Activated naive CD4-positive, alpha-beta T cell treated with anti-CD3 and anti-CD28 coated beads, Interleukin-2, amount 50 U/mL, for 16 hours (primary cell): ENCODE measurements around the gene OBSL1.

ENCODE experiments used
- DNase-seq: peaks from one replicate; pipeline ENCODE4 v3.0.0-alpha.2; 2020

The OBSL1 gene

DNA sequence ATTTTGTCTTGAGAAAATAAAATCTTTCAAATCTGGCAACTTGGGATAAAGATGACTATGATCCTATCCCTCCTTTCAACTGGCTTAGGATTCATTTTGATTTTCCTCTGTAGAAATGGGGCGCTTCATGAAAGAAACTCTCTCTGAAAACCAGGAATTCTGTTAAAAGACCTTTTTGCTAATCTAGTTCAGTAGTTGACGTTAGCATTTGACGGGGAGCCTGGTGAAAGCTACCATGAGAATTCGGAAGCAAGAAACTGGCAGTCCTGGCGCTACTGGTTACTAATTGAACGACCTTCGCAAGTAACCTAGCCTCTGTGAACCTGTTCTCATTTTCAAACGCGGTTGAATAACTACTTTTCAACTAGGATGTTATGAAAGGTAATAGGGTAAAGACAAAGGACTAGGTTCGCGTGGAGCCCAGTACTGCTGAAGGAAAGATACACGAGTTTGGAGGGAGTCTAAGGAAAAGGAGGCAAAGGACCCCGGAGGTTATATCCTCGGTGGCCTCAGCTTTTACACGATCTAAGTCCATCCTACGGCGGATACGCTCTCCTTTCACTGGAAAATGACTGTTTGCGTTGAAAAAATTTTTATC lies 25.7 kb upstream of the OBSL1 start:
- no peak for DNase-seq

DNA sequence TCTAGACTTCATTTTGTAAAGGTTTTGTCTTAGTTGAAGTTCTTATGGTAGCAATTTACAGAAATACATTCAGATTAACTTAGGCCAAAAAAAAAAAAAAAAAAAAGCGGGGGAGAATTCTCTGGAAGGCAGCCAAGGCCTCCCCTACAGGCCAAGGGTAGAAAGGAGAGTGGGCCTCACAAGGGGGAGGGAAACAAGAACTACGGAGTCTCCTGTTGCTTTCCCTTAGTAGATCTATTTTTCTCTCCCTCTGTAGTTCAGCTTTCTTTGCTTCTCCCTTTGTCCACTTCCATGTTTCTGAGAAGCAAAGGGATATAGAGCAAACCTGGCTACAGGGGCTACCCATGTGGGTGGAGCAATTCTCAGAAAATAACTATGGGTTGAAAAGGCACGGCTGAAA lies 23.9 kb upstream of the OBSL1 start:
- no peak for DNase-seq

DNA sequence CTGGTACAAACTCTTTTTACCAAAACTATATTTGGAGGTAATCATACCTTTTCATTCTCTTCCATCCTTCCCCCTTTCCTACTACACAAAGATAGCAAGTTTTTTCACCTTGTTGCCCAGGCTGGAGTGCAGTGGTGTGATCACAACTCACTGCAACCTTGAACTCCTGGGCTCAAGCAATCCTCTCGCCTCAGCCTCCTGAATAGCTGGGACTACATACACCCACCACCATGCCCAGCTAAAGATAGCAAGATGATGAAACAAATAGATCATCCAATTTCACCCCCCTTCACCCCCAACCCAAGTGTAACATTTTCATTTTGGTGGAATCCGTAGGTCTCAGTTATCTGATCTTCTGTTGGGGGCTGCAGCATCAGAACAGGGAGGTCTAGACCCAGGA lies 21.8 kb upstream of the OBSL1 start:
- DNase-seq, result no peak

DNA sequence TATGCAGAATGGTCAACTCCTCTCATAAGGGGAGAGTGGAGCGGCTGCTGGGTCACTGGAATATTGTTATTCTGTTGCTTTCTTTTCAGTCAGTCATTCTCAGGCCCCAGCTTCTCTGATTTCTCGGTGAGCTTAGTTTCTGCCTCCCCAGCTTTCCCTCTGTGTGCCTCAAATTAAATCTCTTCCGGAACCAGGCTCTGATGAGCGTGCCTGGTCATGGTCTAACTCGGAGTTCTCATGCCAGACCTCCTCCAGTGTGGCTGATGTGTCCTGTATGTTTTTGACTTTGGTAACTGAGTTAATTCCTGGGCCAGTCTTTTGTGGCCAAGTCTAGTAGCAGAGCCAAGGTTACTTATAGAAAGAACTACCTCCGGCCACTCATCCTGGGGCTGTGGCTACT lies 21.4 kb upstream of the OBSL1 start:
- no peak for DNase-seq

DNA sequence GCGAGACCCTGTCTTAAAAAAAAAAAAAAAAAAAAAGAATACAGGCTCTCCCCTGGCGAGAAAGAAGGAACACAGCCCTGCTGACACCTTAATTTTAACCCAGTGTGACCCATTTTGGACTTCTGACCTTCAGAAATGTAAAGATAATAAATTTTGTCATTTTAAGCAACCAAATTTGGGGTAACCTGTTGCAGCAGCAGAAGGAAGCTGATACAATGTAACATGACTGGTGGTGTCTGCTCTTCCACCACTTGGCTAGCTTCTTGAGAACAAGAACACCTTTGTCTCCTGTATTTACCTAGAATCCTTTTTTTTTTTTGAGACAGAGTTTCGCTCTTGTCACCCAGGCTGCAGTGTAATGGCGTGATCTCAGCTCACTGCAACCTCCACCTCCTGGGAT lies 19.8 kb upstream of the OBSL1 start:
- DNase-seq, result no peak

DNA sequence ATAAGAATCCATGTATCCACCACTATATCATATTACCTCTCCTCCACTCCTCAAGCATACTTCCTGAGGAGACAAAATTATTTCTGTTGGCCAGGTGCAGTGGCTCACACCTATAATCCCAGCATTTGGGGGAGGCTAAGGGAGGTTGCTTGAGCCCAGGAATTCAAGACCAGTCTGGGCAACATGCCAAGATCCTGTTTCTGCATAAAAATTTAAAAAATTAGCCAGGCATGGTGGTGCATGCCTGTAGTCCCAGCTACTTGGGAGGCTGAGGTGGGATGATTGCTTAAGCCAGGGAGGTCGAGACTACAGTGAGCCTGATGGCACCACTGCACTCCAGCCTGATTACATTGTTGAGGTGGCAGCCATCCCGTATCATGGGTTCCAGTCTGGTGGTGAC lies 10.0 kb upstream of the OBSL1 start:
- no peak for DNase-seq

DNA sequence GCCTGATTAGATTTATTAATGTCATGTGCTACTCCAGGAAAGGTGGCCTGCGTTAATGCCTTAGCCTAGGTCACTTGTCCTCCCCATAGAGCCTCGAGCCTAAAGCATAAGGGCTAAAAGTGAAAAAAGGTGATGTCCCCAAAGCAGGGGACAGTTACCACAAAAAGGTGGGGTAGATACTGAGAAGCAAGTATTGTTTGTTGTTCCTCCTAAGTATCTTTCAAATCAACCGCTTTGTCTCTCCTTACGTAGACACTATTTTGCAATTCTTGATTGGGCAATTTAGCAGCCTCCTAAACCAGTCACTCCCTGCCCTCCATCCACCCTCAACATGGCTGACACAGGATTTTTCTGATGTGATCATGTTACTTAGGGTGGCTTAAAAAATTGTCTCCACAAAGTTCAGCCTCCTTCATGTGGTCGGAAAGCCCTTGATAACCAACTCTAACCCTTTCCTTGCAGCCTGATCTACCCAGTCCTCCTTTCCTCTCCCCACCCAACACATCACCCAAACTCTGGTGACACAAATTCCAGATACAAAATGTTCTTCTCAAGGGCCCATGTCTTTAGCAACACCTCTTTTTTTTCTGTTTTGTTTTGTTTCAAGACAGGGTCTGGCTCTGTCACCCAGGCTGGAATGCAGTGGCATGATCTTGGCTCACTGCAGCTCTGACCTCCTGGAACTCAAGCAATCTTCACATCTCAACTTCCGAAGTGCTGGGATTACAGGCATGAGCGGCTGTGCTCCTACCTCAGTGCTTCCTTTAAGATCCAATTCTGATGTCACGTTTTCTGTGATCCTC lies 7.7 kb upstream of the OBSL1 start:
- no peak for DNase-seq

DNA sequence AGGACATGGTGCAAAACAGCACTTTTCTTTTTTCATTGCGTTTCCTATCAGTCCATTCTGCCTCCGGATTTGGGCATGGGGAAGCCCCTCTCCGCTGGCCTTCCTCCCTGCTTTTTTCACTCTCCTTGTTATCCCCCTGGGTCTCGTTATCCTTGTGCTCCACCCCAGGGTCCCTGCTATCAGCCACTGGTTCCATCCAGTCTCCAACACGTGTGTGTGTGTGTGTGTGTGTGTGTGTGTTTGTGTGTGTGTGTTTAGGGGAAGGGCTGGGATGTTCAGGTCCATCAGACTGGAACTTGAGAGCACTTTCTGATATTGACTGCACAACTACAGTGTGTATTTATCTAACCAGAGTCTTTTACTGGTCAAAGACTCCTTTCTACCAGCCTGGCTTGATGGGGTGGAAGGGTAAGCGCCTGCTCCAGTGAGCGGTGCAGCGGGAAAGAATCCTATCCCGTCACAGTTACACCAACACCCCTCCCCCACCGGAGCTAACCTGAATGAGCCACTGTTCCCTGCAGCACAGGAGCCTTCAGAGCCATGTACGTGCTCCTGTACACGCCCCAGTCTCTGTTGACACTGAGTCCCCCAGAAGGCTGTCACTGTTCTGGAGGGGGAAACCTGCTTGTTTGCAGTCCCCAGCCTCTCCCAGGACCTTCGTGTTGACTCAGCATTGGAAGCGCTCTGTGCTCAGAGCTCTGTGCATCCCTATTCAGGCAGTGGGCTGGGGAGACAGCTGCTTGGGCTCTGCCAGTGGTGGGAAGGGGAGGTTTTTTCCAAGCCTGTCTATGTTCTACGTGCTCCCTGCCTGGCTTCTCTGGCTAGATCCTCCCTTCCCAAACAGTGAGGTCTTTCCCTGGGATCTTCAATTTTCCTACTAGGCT lies 5.4 kb upstream of the OBSL1 start:
- no peak for DNase-seq

DNA sequence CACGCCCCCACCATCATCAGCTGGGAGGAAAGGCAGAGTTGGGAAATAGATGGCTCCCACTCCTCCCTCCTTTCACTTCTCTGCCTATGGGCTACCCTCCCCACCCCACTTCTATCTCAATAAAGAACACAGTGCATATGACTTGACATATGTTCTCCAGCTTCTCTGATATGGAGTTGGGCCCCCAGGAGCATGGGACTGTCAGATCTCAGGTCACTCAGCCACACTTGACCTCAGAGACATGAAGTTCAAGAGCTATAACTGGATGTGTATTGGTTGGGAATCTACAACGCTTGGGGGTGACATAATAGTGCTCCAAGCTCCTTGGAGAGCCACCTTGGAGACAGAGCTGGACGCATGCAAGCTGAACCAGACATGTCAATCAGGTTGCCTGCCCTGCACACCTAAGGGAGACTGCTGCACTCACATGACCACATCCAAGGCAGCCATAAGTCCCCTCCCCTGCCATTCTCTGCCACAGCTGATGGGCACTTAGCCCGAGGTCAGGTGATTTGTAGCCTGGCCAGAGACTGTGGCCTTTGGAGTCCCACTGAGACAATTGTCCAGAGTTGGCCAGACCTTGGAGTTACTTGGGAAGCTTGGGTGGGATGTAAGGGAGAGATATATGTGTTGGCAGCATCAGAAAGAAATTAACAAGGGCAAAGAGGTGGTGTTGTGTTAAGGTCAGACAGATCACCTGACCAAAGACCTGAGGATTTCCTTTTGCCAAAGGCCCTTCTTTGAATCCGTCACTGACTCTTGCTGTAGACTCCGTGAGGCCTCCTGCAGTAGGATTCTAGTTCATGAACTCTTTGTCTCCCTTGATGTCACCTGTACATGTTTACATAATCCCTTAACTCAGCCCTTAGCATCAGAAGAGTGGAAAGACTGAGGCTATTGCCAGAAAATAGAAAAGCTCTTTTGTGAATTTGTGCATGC lies 4.5 kb upstream of the OBSL1 start:
- DNase-seq, result no peak

DNA sequence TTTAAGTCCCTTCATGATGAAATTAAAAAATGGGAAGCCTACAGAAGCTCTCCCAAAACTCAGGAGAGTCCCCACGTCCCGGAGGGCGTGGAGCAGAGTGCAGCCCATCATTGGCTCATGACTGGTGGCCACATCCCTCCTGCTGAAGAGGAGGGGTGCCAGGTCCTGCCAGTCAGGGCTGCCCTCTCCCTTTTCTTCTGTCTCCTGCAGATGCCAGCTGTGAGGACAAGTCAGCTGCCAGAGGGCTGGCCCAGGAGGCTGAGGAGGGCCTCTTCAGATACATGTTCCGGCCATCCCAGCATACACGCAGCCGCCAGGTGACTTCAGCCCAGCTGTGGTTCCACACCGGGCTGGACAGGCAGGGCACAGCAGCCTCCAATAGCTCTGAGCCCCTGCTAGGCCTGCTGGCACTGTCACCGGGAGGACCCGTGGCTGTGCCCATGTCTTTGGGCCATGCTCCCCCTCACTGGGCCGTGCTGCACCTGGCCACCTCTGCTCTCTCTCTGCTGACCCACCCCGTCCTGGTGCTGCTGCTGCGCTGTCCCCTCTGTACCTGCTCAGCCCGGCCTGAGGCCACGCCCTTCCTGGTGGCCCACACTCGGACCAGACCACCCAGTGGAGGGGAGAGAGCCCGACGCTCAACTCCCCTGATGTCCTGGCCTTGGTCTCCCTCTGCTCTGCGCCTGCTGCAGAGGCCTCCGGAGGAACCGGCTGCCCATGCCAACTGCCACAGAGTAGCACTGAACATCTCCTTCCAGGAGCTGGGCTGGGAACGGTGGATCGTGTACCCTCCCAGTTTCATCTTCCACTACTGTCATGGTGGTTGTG lies 3.4 kb upstream of the OBSL1 start:
- no peak for DNase-seq

DNA sequence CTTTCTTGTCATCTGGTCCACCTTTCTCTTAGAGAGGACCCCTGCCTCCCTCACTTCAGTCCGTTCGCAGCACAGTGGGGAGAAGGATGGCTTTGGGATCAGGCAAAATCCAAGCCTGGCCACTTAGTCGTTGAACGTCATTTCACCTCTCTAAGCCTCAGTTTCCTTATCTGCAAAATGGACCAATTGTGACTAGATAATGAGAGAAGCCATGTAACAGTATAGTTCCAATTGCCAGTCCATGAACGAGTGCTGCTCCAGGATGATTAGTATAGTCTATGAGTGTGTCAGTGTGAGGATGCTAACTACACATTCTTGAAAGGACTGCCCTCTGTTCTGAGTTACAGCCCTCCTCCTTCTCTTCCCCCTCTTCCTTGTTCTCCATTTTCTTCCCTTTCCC lies 1.8 kb upstream of the OBSL1 start:
- no peak for DNase-seq

DNA sequence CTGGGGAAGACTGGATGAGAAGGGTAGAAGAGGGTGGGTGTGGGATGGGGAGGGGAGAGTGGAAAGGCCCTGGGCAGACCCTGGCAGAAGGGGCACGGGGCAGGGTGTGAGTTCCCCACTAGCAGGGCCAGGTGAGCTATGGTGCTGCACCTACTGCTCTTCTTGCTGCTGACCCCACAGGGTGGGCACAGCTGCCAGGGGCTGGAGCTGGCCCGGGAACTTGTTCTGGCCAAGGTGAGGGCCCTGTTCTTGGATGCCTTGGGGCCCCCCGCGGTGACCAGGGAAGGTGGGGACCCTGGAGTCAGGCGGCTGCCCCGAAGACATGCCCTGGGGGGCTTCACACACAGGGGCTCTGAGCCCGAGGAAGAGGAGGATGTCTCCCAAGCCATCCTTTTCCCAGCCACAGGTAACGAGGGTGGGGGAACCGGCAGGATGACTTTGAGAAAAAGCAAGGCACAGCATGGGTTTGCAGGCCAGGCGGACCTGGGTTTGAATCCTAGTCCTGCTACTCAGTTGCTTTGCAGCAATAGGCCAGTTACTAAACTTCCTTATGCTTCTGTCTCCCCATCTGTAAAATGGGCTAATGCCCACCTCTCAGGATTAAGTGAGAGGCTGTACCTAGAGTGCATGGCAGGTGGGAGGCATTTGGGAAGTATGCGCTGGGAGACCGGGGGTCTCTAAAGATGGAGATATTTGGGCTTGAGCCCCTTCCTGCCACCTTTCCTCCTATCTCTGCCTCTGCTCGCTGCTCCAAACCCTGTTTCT lies 1.1 kb upstream of the OBSL1 start, which contains the start of gene INHA:
TSS of gene INHA (plus strand) at position 74 of the 765 bp plus-strand sequence. CDS start at position 139, 65 bp downstream.
- DNase-seq, result no peak

DNA sequence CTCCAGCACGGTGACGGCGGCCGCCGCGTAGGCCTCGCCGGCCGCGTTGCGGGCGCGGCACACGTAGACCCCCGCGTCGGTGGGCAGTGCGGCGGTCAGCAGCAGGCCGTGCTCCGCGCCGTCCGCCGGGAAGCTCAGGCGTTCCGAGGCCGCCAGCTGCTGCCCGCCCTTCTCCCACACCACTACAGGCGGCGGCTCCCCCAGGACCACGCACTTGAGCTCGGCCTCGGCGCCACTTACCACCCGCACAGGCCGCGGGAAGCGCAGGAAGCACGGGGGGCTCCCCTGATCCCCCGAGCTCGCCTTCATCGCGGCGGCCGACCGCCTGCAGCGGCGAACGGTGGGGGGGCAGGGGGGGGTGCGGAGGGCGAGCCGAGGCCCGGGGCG lies 422 bp downstream of the OBSL1 start:
- DNase-seq, result no peak

DNA sequence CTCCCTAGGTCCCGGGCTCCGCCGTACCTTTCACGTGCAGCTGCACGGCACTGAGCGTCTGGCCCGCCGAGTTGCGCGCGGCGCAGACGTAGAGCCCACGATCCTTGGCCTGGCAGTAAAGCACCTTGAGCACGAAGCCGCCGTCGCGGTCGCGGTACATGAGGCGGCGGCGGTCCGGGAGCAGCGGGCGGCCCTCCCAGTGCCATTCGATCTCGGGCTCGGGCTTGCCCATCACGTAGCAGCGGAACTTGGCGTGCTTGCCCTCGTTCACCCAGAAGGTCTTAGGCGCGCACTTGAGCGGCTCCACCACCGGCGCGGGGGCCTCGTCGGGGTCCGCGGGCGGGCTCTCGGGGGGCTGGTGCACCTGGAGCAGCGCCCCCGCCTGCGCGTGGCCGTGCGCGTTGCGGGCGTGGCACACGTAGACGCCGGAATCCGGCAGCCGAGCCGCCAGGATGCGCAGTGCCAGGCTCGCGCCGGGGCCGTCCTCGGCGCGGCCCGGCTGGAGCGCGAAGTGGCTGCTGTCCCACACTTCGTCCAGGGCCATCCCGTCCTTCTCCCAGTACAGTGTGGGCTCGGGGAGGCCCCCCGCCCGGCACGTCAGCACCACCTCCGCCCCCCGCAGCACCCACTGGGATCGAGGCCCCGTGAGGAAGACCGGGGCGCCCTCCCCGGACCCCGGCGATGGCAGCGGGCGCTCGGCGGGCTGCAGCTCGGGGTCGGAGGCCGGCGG lies 980 bp downstream of the OBSL1 start:
- DNase-seq, result no peak

DNA sequence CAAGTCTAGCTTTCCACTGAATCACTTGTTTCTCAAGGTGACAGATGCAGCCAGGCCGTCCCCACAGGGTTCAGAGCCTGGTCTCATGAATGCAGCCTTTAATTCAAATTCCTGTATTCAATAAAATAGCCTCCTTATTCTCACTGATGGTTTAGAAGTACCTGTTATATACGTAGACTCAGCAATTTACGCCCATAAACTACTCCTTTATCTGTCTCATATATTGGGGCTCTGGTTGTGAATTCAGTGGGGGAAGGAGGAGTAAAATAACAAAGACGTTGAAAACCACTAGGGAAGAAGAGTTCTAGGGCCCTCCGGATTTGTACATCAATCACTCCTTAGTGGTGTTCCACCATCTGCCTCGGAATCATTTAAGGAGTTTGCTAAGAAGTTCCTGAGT lies 1.7 kb downstream of the OBSL1 start:
- no peak for DNase-seq

DNA sequence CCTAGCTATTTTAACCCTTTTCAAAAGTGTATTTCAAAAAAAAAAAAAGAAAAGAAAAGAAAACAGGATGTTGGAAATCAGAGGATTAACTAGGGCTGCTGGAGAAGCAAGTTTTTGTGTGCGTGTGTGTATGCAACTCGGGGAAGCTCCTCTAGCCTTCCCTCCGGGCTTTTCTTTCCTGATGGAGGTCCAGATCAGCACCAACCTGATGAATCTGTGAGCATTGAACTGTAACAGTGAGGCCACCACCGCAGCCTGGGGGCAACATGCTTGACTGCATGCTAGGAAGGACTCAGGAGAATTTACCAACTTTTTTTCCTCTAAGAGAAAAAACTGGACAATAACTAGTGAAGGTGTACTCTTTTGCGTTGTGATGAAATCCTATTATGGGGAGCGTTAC lies 2.3 kb downstream of the OBSL1 start:
- no peak for DNase-seq

DNA sequence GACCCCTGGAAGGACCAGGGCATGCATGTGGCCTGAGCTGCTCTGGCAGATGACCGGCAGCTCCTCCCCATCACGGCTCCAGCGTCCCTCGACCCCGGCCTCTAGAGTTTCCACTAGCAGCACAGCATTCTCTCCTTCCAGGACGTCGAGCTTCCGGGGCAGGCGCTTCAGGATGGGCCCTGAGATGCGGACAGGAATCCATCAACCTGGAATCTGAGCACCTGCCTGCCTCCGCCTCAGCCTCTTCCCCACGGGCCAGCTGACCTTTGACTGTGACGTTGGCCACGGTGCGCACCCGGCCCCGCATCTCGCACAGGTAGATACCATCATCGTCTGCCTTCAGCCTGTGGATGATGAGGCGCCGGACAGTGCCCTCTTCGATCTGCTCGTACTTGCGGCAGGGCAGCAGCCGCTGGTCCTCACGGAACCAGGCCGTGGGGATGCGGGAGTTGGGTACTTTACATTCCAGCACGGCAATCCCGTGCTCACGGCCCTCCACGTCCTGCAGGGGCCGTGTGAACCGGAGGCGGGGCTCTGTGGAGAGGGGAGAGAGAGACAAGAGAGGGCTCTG lies 3.5 kb downstream of the OBSL1 start:
- DNase-seq, result no peak

DNA sequence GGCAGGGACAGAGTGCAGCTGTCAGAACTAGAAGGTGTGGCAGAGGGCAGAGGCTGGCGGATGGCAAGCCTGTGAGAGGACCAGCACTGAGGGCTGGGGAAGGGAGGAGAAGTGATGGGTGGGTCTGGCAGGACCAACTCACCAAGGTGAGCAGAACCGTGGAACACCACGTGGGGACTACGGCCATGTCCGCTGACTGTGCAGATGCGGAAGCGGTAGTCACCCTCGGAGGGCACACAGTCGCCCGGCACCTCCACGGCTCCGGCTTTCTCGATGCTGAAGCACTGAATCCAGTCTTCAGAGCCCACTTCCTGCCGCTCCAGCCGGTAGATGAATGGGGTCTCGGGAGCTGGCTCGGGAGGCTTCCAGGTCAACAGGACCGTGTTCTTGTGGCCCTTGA lies 4.2 kb downstream of the OBSL1 start:
- DNase-seq, result no peak

DNA sequence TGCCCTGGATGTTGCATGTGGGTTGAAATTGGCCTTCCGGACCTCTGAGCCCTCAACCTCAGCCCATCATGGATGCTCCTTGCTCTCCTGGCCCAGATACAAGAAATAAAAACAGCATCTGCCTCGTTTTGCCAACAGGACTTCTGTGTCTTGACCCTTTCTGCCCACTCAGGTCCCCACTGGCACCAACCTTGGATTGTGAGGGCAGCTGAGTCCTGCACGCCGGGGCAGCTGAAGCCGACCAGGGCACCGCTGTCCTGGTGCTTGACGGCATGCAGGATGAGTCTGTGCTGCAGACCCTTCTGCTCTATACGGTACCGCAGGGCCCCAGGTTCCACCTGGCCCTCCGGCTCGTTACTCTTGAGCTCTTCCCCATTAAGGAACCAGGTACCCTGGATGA lies 4.7 kb downstream of the OBSL1 start:
- no peak for DNase-seq
